ENCODE data around the gene MAML3.

The MAML3 gene

GRCh38 chr4:140127422-140127821 is 26.6 kb downstream of the MAML3 start:
- DNase-seq, result no peak
- Histone ChIP-seq H3K27me3 (no peaks in the 10 kb centered on the region), H3K9me3 (no peaks in the 10 kb centered on the region), H3K27ac (no peak overlapping the region), H3K4me3 (no peak overlapping the region), H3K4me1 (peaks cover 0 to 9% (median 2%) of the 10 kb centered on the region in 4 donors), H3K36me3 (no peaks in the 10 kb centered on the region)
- intact Hi-C loops (cut with DNase I; ENCODE audit: low total_unique reads), result no loop called here
- no peak for TF ChIP-seq CTCF (IDR thresholded peaks at IDR 0.05)

GRCh38 chr4:140126261-140126660 is 27.7 kb downstream of the MAML3 start:
- H3K27me3 ChIP-seq, result no peaks in the 10 kb centered on the region
- H3K27ac ChIP-seq, result no peak overlapping the region
- H3K36me3 ChIP-seq, result no peaks in the 10 kb centered on the region
- intact Hi-C loops (cut with DNase I; ENCODE audit: low total_unique reads), result no loop called here
- TF ChIP-seq CTCF (IDR thresholded peaks at IDR 0.05), result no peak
- H3K9me3 ChIP-seq, result no peaks in the 10 kb centered on the region
- DNase-seq, result no peak
- H3K4me1 ChIP-seq, result peaks cover 0 to 9% (median 2%) of the 10 kb centered on the region in 4 donors
- H3K4me3 ChIP-seq, result no peak overlapping the region

GRCh38 chr4:140125374-140125773 is 28.6 kb downstream of the MAML3 start:
- TF ChIP-seq CTCF (IDR thresholded peaks at IDR 0.05), result no peak
- intact Hi-C loops (cut with DNase I; ENCODE audit: low total_unique reads), result no loop called here
- Histone ChIP-seq H3K36me3 (no peaks in the 10 kb centered on the region), H3K9me3 (no peaks in the 10 kb centered on the region), H3K4me3 (no peak overlapping the region), H3K27me3 (no peaks in the 10 kb centered on the region), H3K4me1 (peaks cover 0 to 18% (median 2%) of the 10 kb centered on the region in 4 donors), H3K27ac (no peak overlapping the region)
- DNase-seq, result no peak

- intact Hi-C loops (cut with DNase I; ENCODE audit: low total_unique reads), result no loop called here
- no peak for TF ChIP-seq CTCF (IDR thresholded peaks at IDR 0.05)
- no peak overlapping the region for H3K4me3 ChIP-seq
Observed at GRCh38 chr4:140123666-140124377, 30.2 kb downstream of the MAML3 start.

GRCh38 chr4:140122891-140123290 is 31.1 kb downstream of the MAML3 start:
- Histone ChIP-seq H3K9me3 (no peaks in the 10 kb centered on the region), H3K4me1 (peaks cover 0 to 18% (median 2%) of the 10 kb centered on the region in 4 donors), H3K27ac (no peak overlapping the region), H3K27me3 (no peaks in the 10 kb centered on the region), H3K36me3 (no peaks in the 10 kb centered on the region), H3K4me3 (no peak overlapping the region)
- DNase-seq, result no peak
- intact Hi-C loops (cut with DNase I; ENCODE audit: low total_unique reads), result no loop called here
- no peak for TF ChIP-seq CTCF (IDR thresholded peaks at IDR 0.05)

More at GRCh38 chr4:140123666-140124377, 30.2 kb downstream of the MAML3 start:
- no peaks in the 10 kb centered on the region for H3K9me3 ChIP-seq
- DNase-seq, result no peak
- no peaks in the 10 kb centered on the region for H3K36me3 ChIP-seq
- H3K27ac ChIP-seq, result no peak overlapping the region
- H3K4me1 ChIP-seq, result peaks cover 0 to 18% (median 2%) of the 10 kb centered on the region in 4 donors
- H3K27me3 ChIP-seq, result no peaks in the 10 kb centered on the region

All from tibial artery (tissue), 4 donors.